ENCODE measurements around the gene TMEM208. TPM values are rescaled to one million over a fixed set of nuclear protein-coding genes. Genes with fewer than 3 reads are reported as not detected.

Gene TMEM208
- total RNA-seq, 1 donor from 2014 or later: 11.5 TPM

GRCh38 chr16:67201411-67202345 is 25.3 kb upstream of the TMEM208 start:
- Histone ChIP-seq H3K4me1 (peaks cover 23% of the 10 kb centered on the region), H3K9me3 (replicated peaks) (no peaks in the 10 kb centered on the region)
- intact Hi-C loops (cut with micrococcal nuclease): no loop called here

GRCh38 chr16:67202426-67202825 is 24.5 kb upstream of the TMEM208 start:
- Histone ChIP-seq H3K9me3 (replicated peaks) (no peaks in the 10 kb centered on the region), H3K4me3 (no peak overlapping the region), H3K4me1 (peaks cover 21% of the 10 kb centered on the region), H3K36me3 (peaks cover 49% of the 10 kb centered on the region), H3K27ac (replicated peaks) (no peak overlapping the region), H3K27me3 (ENCODE audit: low read depth) (no peaks in the 10 kb centered on the region)
- TF ChIP-seq CTCF (IDR thresholded peaks at IDR 0.05; ENCODE audit: borderline replicate concordance): no peak
- intact Hi-C loops (cut with micrococcal nuclease): no loop called here
- no peak for DNase-seq

More at GRCh38 chr16:67201411-67202345, 25.3 kb upstream of the TMEM208 start:
- no peaks in the 10 kb centered on the region for H3K27me3 ChIP-seq (ENCODE audit: low read depth)
- no peak for TF ChIP-seq CTCF (IDR thresholded peaks at IDR 0.05; ENCODE audit: borderline replicate concordance)
- no peak for DNase-seq
- peaks cover 50% of the 10 kb centered on the region for H3K36me3 ChIP-seq
- no peak overlapping the region for H3K4me3 ChIP-seq
- no peak overlapping the region for H3K27ac ChIP-seq (replicated peaks)

- H3K36me3 ChIP-seq: peaks cover 46% of the 10 kb centered on the region
- no peaks in the 10 kb centered on the region for H3K9me3 ChIP-seq (replicated peaks)
- intact Hi-C loops (cut with micrococcal nuclease): no loop called here
- peaks cover 15% of the 10 kb centered on the region for H3K4me1 ChIP-seq
- H3K27ac ChIP-seq (replicated peaks): no peak overlapping the region
- no peak overlapping the region for H3K4me3 ChIP-seq
- TF ChIP-seq CTCF (IDR thresholded peaks at IDR 0.05; ENCODE audit: borderline replicate concordance): no peak
- H3K27me3 ChIP-seq (ENCODE audit: low read depth): no peaks in the 10 kb centered on the region
- no peak for DNase-seq
These were observed 23.9 kb upstream of the TMEM208 start for GRCh38 chr16:67202956-67203493.

DNA sequence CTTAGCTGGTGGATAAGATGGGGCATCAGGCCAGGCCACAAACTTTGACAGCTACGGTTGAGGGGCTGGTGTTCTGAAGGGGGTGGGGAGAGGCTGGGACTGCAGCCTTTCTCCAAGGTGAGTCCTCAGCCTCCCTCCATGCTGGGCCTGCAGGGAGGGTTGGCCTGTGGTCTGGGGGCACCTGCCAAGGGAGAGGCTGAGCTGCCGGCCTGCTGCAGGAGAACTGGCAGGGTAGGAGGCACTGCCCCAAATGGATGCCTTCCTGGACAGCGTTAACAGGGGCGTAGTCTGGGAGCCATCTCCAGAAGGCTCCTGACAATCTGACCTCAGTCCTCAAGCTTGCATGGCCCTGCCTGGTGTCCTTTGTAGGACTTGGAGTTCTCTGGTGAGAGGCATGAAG is 22.9 kb upstream of the TMEM208 start:
- no peak for DNase-seq
- intact Hi-C loops (cut with micrococcal nuclease): no loop called here
- Histone ChIP-seq H3K4me1 (peaks cover 5% of the 10 kb centered on the region), H3K36me3 (peaks cover 42% of the 10 kb centered on the region), H3K4me3 (no peak overlapping the region), H3K27me3 (ENCODE audit: low read depth) (no peaks in the 10 kb centered on the region), H3K27ac (replicated peaks) (no peak overlapping the region), H3K9me3 (replicated peaks) (no peaks in the 10 kb centered on the region)
- TF ChIP-seq CTCF (IDR thresholded peaks at IDR 0.05; ENCODE audit: borderline replicate concordance): no peak

DNA sequence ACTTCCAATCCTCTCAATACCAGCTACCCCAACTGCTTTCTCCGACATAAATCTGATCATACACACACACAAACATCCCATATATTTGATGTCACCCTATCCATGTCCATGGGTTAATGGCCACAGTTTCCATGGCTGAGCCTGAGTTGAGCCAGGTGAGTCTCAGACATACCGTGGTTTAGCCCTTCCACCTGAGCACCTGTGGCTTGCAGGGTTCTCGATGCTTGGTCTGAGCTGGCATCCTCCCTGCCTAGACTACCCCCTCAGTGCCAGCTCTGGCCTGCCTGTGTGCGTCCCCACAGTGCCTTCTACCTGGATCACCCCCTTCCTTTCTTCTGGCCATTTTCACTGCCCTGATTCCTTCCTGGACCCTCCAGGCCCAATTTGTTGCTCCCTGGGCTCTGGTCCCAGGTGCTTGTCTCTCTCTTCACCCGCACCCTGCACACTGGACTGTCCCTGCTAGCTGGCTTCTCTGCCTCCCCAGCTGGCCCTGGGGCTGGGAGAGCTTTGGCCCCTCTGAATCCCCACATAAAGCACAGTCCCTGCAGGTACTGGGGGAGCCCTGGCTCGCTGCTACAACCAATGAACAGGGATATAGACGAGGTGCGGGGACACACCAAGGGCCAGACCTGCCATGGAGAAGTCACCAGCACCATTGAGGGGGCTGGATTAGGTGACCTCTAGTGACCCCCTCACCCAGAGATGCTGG is 20.6 kb upstream of the TMEM208 start:
- intact Hi-C loops (cut with micrococcal nuclease): no loop called here
- Histone ChIP-seq H3K27me3 (ENCODE audit: low read depth) (no peaks in the 10 kb centered on the region), H3K4me1 (no peaks in the 10 kb centered on the region), H3K9me3 (replicated peaks) (no peaks in the 10 kb centered on the region), H3K27ac (replicated peaks) (no peak overlapping the region), H3K36me3 (peaks cover 33% of the 10 kb centered on the region), H3K4me3 (no peak overlapping the region)
- no peak for TF ChIP-seq CTCF (IDR thresholded peaks at IDR 0.05; ENCODE audit: borderline replicate concordance)
- no peak for DNase-seq

All from left ventricle myocardium inferior (tissue), 1 donor.